BE2C (cell line): ENCODE data around the gene ETV3.
A peak's percentile ranks its signal among the peaks of the same experiment; 100 is the strongest.

Source experiments
- DNase-seq: peaks from one replicate; pipeline ENCODE4 v3.0.0-alpha.2; 2020
- H3K27me3 ChIP-seq: fragments of 250-450 bp; sonication (Bioruptor Pico); 2 replicates; pipeline ENCODE4 v1.5.1; 2020; ENCODE audit warnings: mild to moderate bottlenecking
- H3K36me3 ChIP-seq: fragments of 250-450 bp; sonication (Bioruptor Pico); 2 replicates; pipeline ENCODE4 v1.5.1; 2020; ENCODE audit warnings: mild to moderate bottlenecking
- H3K4me1 ChIP-seq: fragments of 250-450 bp; sonication (Bioruptor Pico); 2 replicates; pipeline ENCODE4 v1.5.1; 2020
- H3K4me3 ChIP-seq: 2 replicates; pipeline ENCODE4 v1.5.1; 2011; ENCODE audit warnings: low read depth, low read length
- H3K9me3 ChIP-seq: fragments of 250-450 bp; sonication (Bioruptor Pico); 2 replicates; pipeline ENCODE4 v1.5.1; 2020
- CTCF ChIP-seq: IDR thresholded peaks from 2 replicates; pipeline ENCODE4 v1.5.1; 2012; ENCODE audit warnings: mild to moderate bottlenecking, low read depth, low read length

ETV3 gene

GRCh38 chr1:157163273-157164127 lies 25.3 kb upstream of the ETV3 start:
- Histone ChIP-seq H3K4me3 (no peak overlapping the region), H3K4me1 (no peaks in the 10 kb centered on the region), H3K27me3 (no peaks in the 10 kb centered on the region), H3K9me3 (no peaks in the 10 kb centered on the region), H3K36me3 (no peaks in the 10 kb centered on the region)
- DNase-seq, result peak; percentile 75
- peak; percentile 97 for TF ChIP-seq CTCF

GRCh38 chr1:157162345-157162744 lies 24.1 kb upstream of the ETV3 start:
- no peaks in the 10 kb centered on the region for H3K4me1 ChIP-seq
- no peaks in the 10 kb centered on the region for H3K36me3 ChIP-seq
- no peaks in the 10 kb centered on the region for H3K27me3 ChIP-seq
- no peak for DNase-seq
- TF ChIP-seq CTCF, result no peak
- no peaks in the 10 kb centered on the region for H3K9me3 ChIP-seq
- no peak overlapping the region for H3K4me3 ChIP-seq

- H3K27me3 ChIP-seq, result no peaks in the 10 kb centered on the region
- no peak for TF ChIP-seq CTCF
Measured at GRCh38 chr1:157161901-157162300, 23.7 kb upstream of the ETV3 start.

GRCh38 chr1:157158967-157159366 lies 20.8 kb upstream of the ETV3 start:
- Histone ChIP-seq H3K4me1 (peaks cover 20% of the 10 kb centered on the region), H3K9me3 (no peaks in the 10 kb centered on the region), H3K4me3 (no peak overlapping the region), H3K36me3 (no peaks in the 10 kb centered on the region), H3K27me3 (no peaks in the 10 kb centered on the region)
- DNase-seq, result no peak
- no peak for TF ChIP-seq CTCF

More at GRCh38 chr1:157161901-157162300, 23.7 kb upstream of the ETV3 start:
- Histone ChIP-seq H3K4me1 (no peaks in the 10 kb centered on the region), H3K36me3 (no peaks in the 10 kb centered on the region), H3K9me3 (no peaks in the 10 kb centered on the region), H3K4me3 (no peak overlapping the region)
- DNase-seq, result no peak

GRCh38 chr1:157157501-157158190 lies 19.5 kb upstream of the ETV3 start:
- no peak for TF ChIP-seq CTCF

GRCh38 chr1:157156058-157156541 lies 17.9 kb upstream of the ETV3 start:
- TF ChIP-seq CTCF, result peak; percentile 90
- DNase-seq, result peak; percentile 87
- Histone ChIP-seq H3K4me3 (peak overlapping the region; percentile 61), H3K9me3 (no peaks in the 10 kb centered on the region), H3K36me3 (no peaks in the 10 kb centered on the region), H3K27me3 (no peaks in the 10 kb centered on the region), H3K4me1 (peaks cover 33% of the 10 kb centered on the region)

More at GRCh38 chr1:157157501-157158190, 19.5 kb upstream of the ETV3 start:
- Histone ChIP-seq H3K36me3 (no peaks in the 10 kb centered on the region), H3K4me3 (no peak overlapping the region), H3K9me3 (no peaks in the 10 kb centered on the region), H3K27me3 (no peaks in the 10 kb centered on the region), H3K4me1 (peaks cover 28% of the 10 kb centered on the region)
- DNase-seq, result no peak
